A673 (cell line): ENCODE data around the gene NKX1-1.

Source experiments
- CTCF ChIP-seq: fragments of 300-800, 200-600 bp; sonication (generic); conservative IDR thresholded peaks from 2 replicates; pipeline ENCODE4 v1.5.1; 2017; ENCODE audit warnings: low read depth, mild to moderate bottlenecking, antibody characterized with exemption, low read length, moderate library complexity, mixed read lengths
- EZH2 ChIP-seq: fragments of 200-600 bp; sonication (generic); IDR thresholded peaks from 2 replicates; pipeline ENCODE4 v1.6.1; 2017; ENCODE audit warnings: borderline replicate concordance, low read depth, mild to moderate bottlenecking, mixed read lengths, antibody characterized with exemption, low read length; ENCODE audit not compliant: poor library complexity, severe bottlenecking

GRCh38 chr4:1376841-1377605 is 29.2 kb downstream of the NKX1-1 start:
- TF ChIP-seq EZH2: no peak
- TF ChIP-seq CTCF: no peak
